Osteoblast (primary cell): ENCODE data around the gene P3H3. TPM values are rescaled to one million over a fixed set of nuclear protein-coding genes. Genes with fewer than 3 reads are reported as not detected.

Source experiments
- DNase-seq: peaks from one replicate; pipeline ENCODE4 v3.0.0; 2011; ENCODE audit warnings: low spot score, mixed read lengths; ENCODE audit not compliant: insufficient read length; ENCODE audit errors: missing footprints
- H2AFZ ChIP-seq: 2 replicates; pipeline ENCODE4 v1.6.0; 2011; ENCODE audit warnings: mild to moderate bottlenecking, low read length
- H3K27ac ChIP-seq: 2 replicates; pipeline ENCODE4 v1.5.1; 2011; ENCODE audit warnings: mild to moderate bottlenecking, low read depth, low read length, moderate library complexity
- H3K27me3 ChIP-seq: 2 replicates; pipeline ENCODE4 v1.6.0; 2012; ENCODE audit warnings: mild to moderate bottlenecking, control low read depth, inconsistent platforms, low read length, moderate library complexity; ENCODE audit not compliant: insufficient read depth
- H3K36me3 ChIP-seq: 2 replicates; pipeline ENCODE4 v1.5.1; 2011; ENCODE audit warnings: mild to moderate bottlenecking, low read length, control low read depth, moderate library complexity; ENCODE audit not compliant: insufficient read depth
- H3K4me1 ChIP-seq: 2 replicates; pipeline ENCODE4 v1.5.1; 2011; ENCODE audit warnings: mild to moderate bottlenecking, low read length, control low read depth, moderate library complexity; ENCODE audit not compliant: insufficient read depth
- H3K4me2 ChIP-seq: 2 replicates; pipeline ENCODE4 v1.6.0; 2011; ENCODE audit warnings: mild to moderate bottlenecking, low read length; ENCODE audit not compliant: insufficient read depth
- H3K4me3 ChIP-seq: fragments of 200-600 bp; sonication (generic); 3 replicates; pipeline ENCODE4 v1.5.1; 2012; ENCODE audit warnings: mild to moderate bottlenecking, low read length, inconsistent platforms; ENCODE audit not compliant: insufficient read depth
- H3K79me2 ChIP-seq: 2 replicates; pipeline ENCODE4 v1.6.0; 2012; ENCODE audit warnings: mild to moderate bottlenecking, low read length, control low read depth, inconsistent platforms; ENCODE audit not compliant: insufficient read depth
- H3K9me3 ChIP-seq: 2 replicates; pipeline ENCODE4 v1.5.1; 2011; ENCODE audit warnings: low read depth, low read length, control low read depth
- H4K20me1 ChIP-seq: 2 replicates; pipeline ENCODE4 v1.6.0; 2012; ENCODE audit warnings: mild to moderate bottlenecking, low read length, control low read depth; ENCODE audit not compliant: insufficient read depth
- CTCF ChIP-seq: IDR thresholded peaks from 2 replicates; pipeline ENCODE4 v1.5.1; 2011; ENCODE audit warnings: mild to moderate bottlenecking, low read depth, low read length, moderate library complexity; ENCODE audit errors: extremely low read depth
- total RNA-seq: library from RNA; depleted of rRNA; stranded (reverse); fragments of >200 nt; gene quantifications from 2 replicates; pipeline ENCODE4 v1.2.3, GENCODE V29; 2012

The P3H3 gene
- total RNA-seq, 1 donor: 130 TPM

GRCh38 chr12:6843118-6843902, 15.1 kb downstream of the P3H3 start:
- Histone ChIP-seq H3K27me3 (no peaks in the 10 kb centered on the region), H4K20me1 (peaks cover 2% of the 10 kb centered on the region), H3K36me3 (peaks cover 71% of the 10 kb centered on the region), H2AFZ (no peak overlapping the region), H3K4me2 (no peak overlapping the region), H3K27ac (no peak overlapping the region), H3K4me3 (no peak overlapping the region), H3K9me3 (no peaks in the 10 kb centered on the region), H3K4me1 (no peaks in the 10 kb centered on the region), H3K79me2 (peaks cover 13% of the 10 kb centered on the region)
- no peak for TF ChIP-seq CTCF
- peak; percentile 66 for DNase-seq

- Histone ChIP-seq H3K36me3 (peaks cover 80% of the 10 kb centered on the region), H3K4me3 (no peak overlapping the region), H3K4me1 (peaks cover 4% of the 10 kb centered on the region), H3K27me3 (no peaks in the 10 kb centered on the region), H2AFZ (no peak overlapping the region), H3K79me2 (peaks cover 32% of the 10 kb centered on the region), H3K9me3 (no peaks in the 10 kb centered on the region), H4K20me1 (no peaks in the 10 kb centered on the region), H3K4me2 (no peak overlapping the region), H3K27ac (no peak overlapping the region)
- TF ChIP-seq CTCF: no peak
- DNase-seq: peak; percentile 53
Measured at GRCh38 chr12:6845395-6845794, 17.2 kb downstream of the P3H3 start.

- Histone ChIP-seq H3K4me2 (no peak overlapping the region), H3K27ac (no peak overlapping the region), H3K36me3 (peaks cover 80% of the 10 kb centered on the region), H3K27me3 (no peaks in the 10 kb centered on the region), H3K4me3 (no peak overlapping the region), H4K20me1 (peaks cover 3% of the 10 kb centered on the region), H3K4me1 (peaks cover 9% of the 10 kb centered on the region), H3K79me2 (peaks cover 36% of the 10 kb centered on the region), H2AFZ (no peak overlapping the region), H3K9me3 (no peaks in the 10 kb centered on the region)
- DNase-seq: no peak
- no peak for TF ChIP-seq CTCF
Measured at GRCh38 chr12:6846316-6846869, 18.2 kb downstream of the P3H3 start.

- H3K79me2 ChIP-seq: peaks cover 36% of the 10 kb centered on the region
Measured at GRCh38 chr12:6847676-6848075, 19.5 kb downstream of the P3H3 start.

More at GRCh38 chr12:6847676-6848075, 19.5 kb downstream of the P3H3 start:
- no peak for DNase-seq
- no peak overlapping the region for H3K27ac ChIP-seq
- H3K36me3 ChIP-seq: peaks cover 69% of the 10 kb centered on the region
- H3K9me3 ChIP-seq: no peaks in the 10 kb centered on the region
- peaks cover 3% of the 10 kb centered on the region for H4K20me1 ChIP-seq
- H2AFZ ChIP-seq: no peak overlapping the region
- H3K4me1 ChIP-seq: peaks cover 11% of the 10 kb centered on the region
- no peak for TF ChIP-seq CTCF
- H3K27me3 ChIP-seq: no peaks in the 10 kb centered on the region
- H3K4me3 ChIP-seq: no peak overlapping the region
- no peak overlapping the region for H3K4me2 ChIP-seq
